Activated naive CD4-positive, alpha-beta T cell treated with anti-CD3 and anti-CD28 coated beads, Interleukin-2, amount 10 ng/mL, durations not matched to agents 7 days and 5 days (primary cell): ENCODE measurements around the gene UBE2S.
A peak's percentile ranks its signal among the peaks of the same experiment; 100 is the strongest.

Experiments
- CTCF ChIA-PET: fragments of 350-600 bp; sonication (Branson Sonifier 250); formaldehyde crosslinking; loops from one replicate; lab custom pipeline; 2021; ENCODE audit warnings: antibody characterized with exemption; lab: Charles Lee
- DNase-seq: peaks from one replicate; pipeline ENCODE4 v3.0.0-alpha.2; 2020
- H3K27ac Mint-ChIP-seq: one replicate; pipeline ENCODE4 v1.8.0; 2021; ENCODE audit warnings: mild to moderate bottlenecking, moderate library complexity, mixed read lengths
- H3K27me3 Mint-ChIP-seq: one replicate; pipeline ENCODE4 v1.8.0; 2021; ENCODE audit warnings: mild to moderate bottlenecking, mixed read lengths
- H3K36me3 Mint-ChIP-seq: one replicate; pipeline ENCODE4 v1.8.0; 2021; ENCODE audit warnings: mixed read lengths
- H3K4me1 Mint-ChIP-seq: one replicate; pipeline ENCODE4 v1.8.0; 2021; ENCODE audit warnings: mixed read lengths
- H3K4me3 Mint-ChIP-seq: one replicate; pipeline ENCODE4 v1.8.0; 2021; ENCODE audit warnings: mild to moderate bottlenecking, moderate library complexity, mixed read lengths
- H3K9me3 Mint-ChIP-seq: one replicate; pipeline ENCODE4 v1.8.0; 2021; ENCODE audit warnings: mixed read lengths

Gene UBE2S

GRCh38 chr19:55443824-55444480, 36.4 kb upstream of the UBE2S start:
- CTCF ChIA-PET, result no interaction called here
- Mint-ChIP-seq H3K27me3 (peaks cover 72% of the 10 kb centered on the region), H3K4me1 (peaks cover 16% of the 10 kb centered on the region), H3K27ac (no peak overlapping the region), H3K9me3 (no peaks in the 10 kb centered on the region), H3K4me3 (no peak overlapping the region), H3K36me3 (no peaks in the 10 kb centered on the region)
- no peak for DNase-seq

- Mint-ChIP-seq H3K4me3 (no peak within 1 kb of the TSS), H3K9me3 (no peaks in the 10 kb centered on the region), H3K36me3 (no peaks in the 10 kb centered on the region), H3K27me3 (peaks cover 79% of the 10 kb centered on the region), H3K27ac (no peak within 1 kb of the TSS), H3K4me1 (peaks cover 16% of the 10 kb centered on the region)
- DNase-seq, result no peak
- CTCF ChIA-PET, result no interaction called here
These were observed 35.6 kb upstream of the UBE2S start, which contains the start of gene SHISA7 for GRCh38 chr19:55443045-55443823. Gene SHISA7 (minus strand): TSS chr19:55443300. CDS start chr19:55442863, 437 bp downstream.

DNA sequence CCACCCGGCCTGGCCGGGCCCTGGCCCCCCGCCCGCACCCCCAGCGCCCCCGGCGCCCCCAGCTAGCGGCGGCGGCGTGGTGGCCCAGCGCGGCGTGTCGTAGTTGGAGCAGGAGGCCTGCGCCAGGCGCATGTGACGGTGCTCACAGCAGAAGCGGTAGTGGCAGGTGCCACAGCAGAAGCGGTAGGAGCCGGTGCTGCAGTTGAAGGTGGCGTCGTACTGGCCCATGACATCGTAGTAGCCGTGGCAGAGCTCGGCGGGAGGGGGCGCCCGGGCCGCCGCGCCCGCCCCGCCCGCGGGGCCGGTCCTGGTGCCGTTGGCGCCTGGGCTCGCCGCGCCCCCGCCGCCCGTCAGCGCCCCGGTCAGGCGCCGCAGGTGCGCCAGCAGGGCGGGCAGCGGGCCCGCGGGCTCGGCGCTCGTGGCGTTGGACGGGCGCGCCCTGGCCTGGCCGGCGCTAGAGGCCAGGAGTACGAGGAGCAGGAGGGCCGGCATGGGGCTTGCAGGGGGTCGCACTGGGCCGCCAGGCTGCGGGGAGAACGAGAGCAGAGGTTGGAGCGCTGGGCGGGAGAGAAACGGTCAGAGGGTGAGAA, 34.9 kb upstream of the UBE2S start:
- no peaks in the 10 kb centered on the region for H3K9me3 Mint-ChIP-seq
- H3K4me3 Mint-ChIP-seq, result no peak overlapping the region
- no peak overlapping the region for H3K27ac Mint-ChIP-seq
- H3K4me1 Mint-ChIP-seq, result peaks cover 16% of the 10 kb centered on the region
- no peaks in the 10 kb centered on the region for H3K36me3 Mint-ChIP-seq
- CTCF ChIA-PET, result no interaction called here
- peaks cover 87% of the 10 kb centered on the region for H3K27me3 Mint-ChIP-seq
- no peak for DNase-seq

- peaks cover 16% of the 10 kb centered on the region for H3K4me1 Mint-ChIP-seq
- CTCF ChIA-PET, result no interaction called here
- no peak overlapping the region for H3K4me3 Mint-ChIP-seq
- no peaks in the 10 kb centered on the region for H3K36me3 Mint-ChIP-seq
- no peaks in the 10 kb centered on the region for H3K9me3 Mint-ChIP-seq
- no peak for DNase-seq
- peaks cover 93% of the 10 kb centered on the region for H3K27me3 Mint-ChIP-seq
- peak overlapping the region; percentile 60 for H3K27ac Mint-ChIP-seq
These were observed 34.2 kb upstream of the UBE2S start for GRCh38 chr19:55441692-55442321.

DNA sequence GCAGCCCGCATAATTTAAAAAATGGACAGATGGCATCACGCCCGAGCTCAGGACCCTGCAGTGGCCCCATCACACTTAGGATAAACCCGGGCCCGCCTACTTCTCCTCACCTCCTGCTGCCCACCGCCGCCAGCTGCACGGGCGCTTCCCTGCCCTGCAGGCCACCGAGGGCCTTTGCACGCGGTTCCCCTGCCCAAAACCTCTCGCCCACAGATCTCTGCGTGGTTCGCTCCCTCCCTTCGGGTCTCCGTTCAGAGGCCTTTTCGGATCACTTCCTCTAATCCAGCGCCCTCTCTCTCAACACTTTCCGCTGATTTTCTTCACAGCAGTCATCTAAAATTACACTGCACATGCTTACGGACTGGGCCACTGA, 33.7 kb upstream of the UBE2S start:
- no peak for DNase-seq

GRCh38 chr19:55440411-55441105, 33.0 kb upstream of the UBE2S start:
- no peak overlapping the region for H3K27ac Mint-ChIP-seq
- H3K9me3 Mint-ChIP-seq, result no peaks in the 10 kb centered on the region
- no peaks in the 10 kb centered on the region for H3K36me3 Mint-ChIP-seq
- DNase-seq, result no peak
- no peak overlapping the region for H3K4me3 Mint-ChIP-seq
- CTCF ChIA-PET, result no interaction called here
- peaks cover 16% of the 10 kb centered on the region for H3K4me1 Mint-ChIP-seq
- peaks cover 92% of the 10 kb centered on the region for H3K27me3 Mint-ChIP-seq

More for the DNA sequence above, 33.7 kb upstream of the UBE2S start:
- H3K9me3 Mint-ChIP-seq, result no peaks in the 10 kb centered on the region
- H3K4me1 Mint-ChIP-seq, result peaks cover 16% of the 10 kb centered on the region
- H3K27me3 Mint-ChIP-seq, result peaks cover 98% of the 10 kb centered on the region
- no peaks in the 10 kb centered on the region for H3K36me3 Mint-ChIP-seq
- CTCF ChIA-PET, result no interaction called here
- no peak overlapping the region for H3K4me3 Mint-ChIP-seq
- peak overlapping the region; percentile 60 for H3K27ac Mint-ChIP-seq

GRCh38 chr19:55439052-55439451, 31.5 kb upstream of the UBE2S start:
- Mint-ChIP-seq H3K4me3 (no peak overlapping the region), H3K27me3 (peaks cover 77% of the 10 kb centered on the region), H3K4me1 (peaks cover 16% of the 10 kb centered on the region), H3K9me3 (no peaks in the 10 kb centered on the region), H3K36me3 (no peaks in the 10 kb centered on the region), H3K27ac (peak overlapping the region; percentile 42)
- CTCF ChIA-PET, result no interaction called here
- no peak for DNase-seq

- peak; percentile 62 for DNase-seq
- no peak overlapping the region for H3K4me3 Mint-ChIP-seq
- peaks cover 13% of the 10 kb centered on the region for H3K4me1 Mint-ChIP-seq
- H3K27ac Mint-ChIP-seq, result no peak overlapping the region
- CTCF ChIA-PET, result interaction anchor here (1.0 to 1.3 kb wide), 3 partner anchors 16 to 277 kb away, joined by 3 to 8 read pairs (median 3); no protein-coding TSS in a partner anchor
- H3K9me3 Mint-ChIP-seq, result no peaks in the 10 kb centered on the region
- peaks cover 1% of the 10 kb centered on the region for H3K36me3 Mint-ChIP-seq
- peaks cover 66% of the 10 kb centered on the region for H3K27me3 Mint-ChIP-seq
These were observed 29.8 kb upstream of the UBE2S start for GRCh38 chr19:55437410-55437809.

- H3K27me3 Mint-ChIP-seq, result peaks cover 66% of the 10 kb centered on the region
- CTCF ChIA-PET, result interaction anchor here (1.0 to 1.3 kb wide), 3 partner anchors 17 to 276 kb away, joined by 3 to 8 read pairs (median 3); no protein-coding TSS in a partner anchor
These were observed 29.3 kb upstream of the UBE2S start for GRCh38 chr19:55436847-55437246.

DNA sequence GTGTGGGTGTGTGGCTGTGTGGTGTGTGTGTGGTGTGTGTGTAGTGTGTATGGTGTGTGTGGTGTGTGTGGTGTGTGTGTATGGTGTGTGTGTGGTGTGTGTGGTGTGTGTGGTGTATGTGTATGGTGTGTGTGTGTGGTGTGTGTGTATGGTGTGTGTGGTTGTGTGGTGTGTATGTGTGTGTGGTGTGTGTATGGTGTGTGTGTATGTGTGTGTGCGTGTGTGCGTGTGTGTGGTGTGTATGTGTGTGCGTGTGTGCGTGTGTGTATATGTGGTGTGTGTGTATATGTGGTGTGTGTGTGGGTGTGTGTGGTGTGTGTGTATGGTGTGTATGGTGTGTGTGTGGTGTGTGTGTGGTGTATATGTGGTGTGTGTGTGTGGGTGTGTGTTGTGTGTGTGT, 27.4 kb upstream of the UBE2S start:
- Mint-ChIP-seq H3K4me1 (no peaks in the 10 kb centered on the region), H3K27me3 (peaks cover 64% of the 10 kb centered on the region), H3K36me3 (peaks cover 1% of the 10 kb centered on the region), H3K27ac (no peak overlapping the region), H3K4me3 (no peak overlapping the region), H3K9me3 (peaks cover 7% of the 10 kb centered on the region)
- DNase-seq, result no peak
- CTCF ChIA-PET, result no interaction called here

More at GRCh38 chr19:55436847-55437246, 29.3 kb upstream of the UBE2S start:
- Mint-ChIP-seq H3K4me1 (peaks cover 12% of the 10 kb centered on the region), H3K9me3 (peaks cover 2% of the 10 kb centered on the region), H3K27ac (no peak overlapping the region), H3K36me3 (peaks cover 1% of the 10 kb centered on the region), H3K4me3 (no peak overlapping the region)
- DNase-seq, result no peak

DNA sequence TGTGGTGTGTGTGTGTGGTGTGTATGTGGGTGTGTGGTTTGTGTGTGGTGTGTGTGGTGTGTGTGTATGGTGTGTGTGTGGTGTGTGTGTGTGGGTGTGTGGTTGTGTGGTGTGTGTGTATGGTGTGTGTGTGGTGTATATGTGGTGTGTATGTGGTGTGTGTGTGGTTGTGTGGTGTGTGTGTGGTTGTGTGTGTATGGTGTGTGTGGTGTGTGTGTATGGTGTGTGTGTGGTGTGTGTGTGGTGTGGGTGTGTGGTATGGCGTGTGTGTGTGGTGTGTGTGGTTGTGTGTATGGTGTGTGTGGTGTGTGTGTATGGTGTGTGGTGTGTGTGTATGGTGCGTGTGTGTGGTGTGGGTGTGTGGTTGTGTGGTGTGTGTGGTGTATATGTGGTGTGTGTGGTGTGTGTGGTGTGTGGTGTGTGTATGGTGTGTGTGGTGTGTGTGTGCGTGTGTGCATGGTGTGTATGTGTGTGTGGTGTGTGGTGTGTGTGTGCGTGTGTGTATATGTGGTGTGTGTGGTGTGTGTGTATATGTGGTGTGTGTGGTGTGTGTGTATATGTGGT, 26.9 kb upstream of the UBE2S start:
- no peak for DNase-seq
- H3K4me3 Mint-ChIP-seq, result no peak overlapping the region
- H3K9me3 Mint-ChIP-seq, result peaks cover 7% of the 10 kb centered on the region
- no peaks in the 10 kb centered on the region for H3K4me1 Mint-ChIP-seq
- H3K27ac Mint-ChIP-seq, result no peak overlapping the region
- CTCF ChIA-PET, result no interaction called here
- peaks cover 65% of the 10 kb centered on the region for H3K27me3 Mint-ChIP-seq
- H3K36me3 Mint-ChIP-seq, result peaks cover 1% of the 10 kb centered on the region

DNA sequence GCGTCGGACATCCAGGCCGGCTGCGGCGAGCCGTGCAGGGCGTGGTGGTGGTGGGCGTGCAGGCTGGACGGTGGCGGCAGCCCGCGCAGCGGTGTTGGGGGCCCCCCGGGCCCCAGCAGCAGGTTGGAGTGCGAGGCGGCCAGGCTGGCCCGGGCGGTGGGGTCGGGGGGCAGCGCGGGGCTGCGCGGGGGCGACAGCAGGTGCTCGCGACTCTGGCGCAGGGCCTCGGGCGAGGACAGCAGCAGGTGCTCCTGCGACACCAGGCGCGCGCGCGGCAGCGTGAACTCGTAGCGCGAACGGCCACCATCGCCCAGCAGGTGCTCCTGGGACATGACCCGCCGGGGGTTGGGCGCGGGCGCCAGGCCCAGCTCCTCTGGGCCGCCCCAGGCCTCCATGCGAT, 25.7 kb upstream of the UBE2S start:
- Mint-ChIP-seq H3K4me1 (no peaks in the 10 kb centered on the region), H3K36me3 (peaks cover 1% of the 10 kb centered on the region), H3K4me3 (no peak overlapping the region), H3K9me3 (peaks cover 7% of the 10 kb centered on the region), H3K27ac (no peak overlapping the region), H3K27me3 (peaks cover 65% of the 10 kb centered on the region)
- no peak for DNase-seq
- CTCF ChIA-PET, result no interaction called here

- CTCF ChIA-PET, result no interaction called here
- DNase-seq, result no peak
- no peaks in the 10 kb centered on the region for H3K4me1 Mint-ChIP-seq
- peaks cover 1% of the 10 kb centered on the region for H3K36me3 Mint-ChIP-seq
- no peak overlapping the region for H3K27ac Mint-ChIP-seq
- peaks cover 7% of the 10 kb centered on the region for H3K9me3 Mint-ChIP-seq
- no peak overlapping the region for H3K4me3 Mint-ChIP-seq
- peaks cover 56% of the 10 kb centered on the region for H3K27me3 Mint-ChIP-seq
These were observed 24.8 kb upstream of the UBE2S start for GRCh38 chr19:55432241-55432959.
